Colon (tissue), 2 donors: ENCODE data around the gene PARD3B.

ENCODE experiments used
- FAIRE-seq: peaks from 2 replicates; lab custom pipeline; 2012; peaks lifted over from hg19 to GRCh38; lab: Jason Lieb, UNC
- donor health status: control.
- donor health status: control.

The PARD3B gene

GRCh38 chr2:204754898-204755297 lies 209.6 kb downstream of the PARD3B start:
- no peak for FAIRE-seq

GRCh38 chr2:204763974-204764703 lies 218.9 kb downstream of the PARD3B start:
- FAIRE-seq: no peak

GRCh38 chr2:204770735-204771134 lies 225.5 kb downstream of the PARD3B start:
- no peak for FAIRE-seq

- peak; percentile 45 for FAIRE-seq
Measured at GRCh38 chr2:204771721-204772120, 226.4 kb downstream of the PARD3B start.

- peak; percentile 10 for FAIRE-seq
Measured at GRCh38 chr2:204772546-204772945, 227.3 kb downstream of the PARD3B start.

- no peak for FAIRE-seq
Measured at GRCh38 chr2:204775766-204776165, 230.5 kb downstream of the PARD3B start.

- FAIRE-seq: no peak
Measured at GRCh38 chr2:204776781-204777559, 231.7 kb downstream of the PARD3B start.

GRCh38 chr2:204779771-204780170 lies 234.5 kb downstream of the PARD3B start:
- no peak for FAIRE-seq

GRCh38 chr2:204781941-204782340 lies 236.7 kb downstream of the PARD3B start:
- FAIRE-seq: no peak

- no peak for FAIRE-seq
Measured at GRCh38 chr2:204790076-204790475, 244.8 kb downstream of the PARD3B start.

GRCh38 chr2:204791230-204791629 lies 246.0 kb downstream of the PARD3B start:
- no peak for FAIRE-seq

- no peak for FAIRE-seq
Measured at GRCh38 chr2:204794624-204795023, 249.3 kb downstream of the PARD3B start.

- FAIRE-seq: no peak
Measured at GRCh38 chr2:204795156-204795555, 249.9 kb downstream of the PARD3B start.

GRCh38 chr2:204796581-204796980 lies 251.3 kb downstream of the PARD3B start:
- no peak for FAIRE-seq

- FAIRE-seq: no peak
Measured at GRCh38 chr2:204799791-204800190, 254.5 kb downstream of the PARD3B start.

GRCh38 chr2:204808494-204808893 lies 263.2 kb downstream of the PARD3B start:
- no peak for FAIRE-seq

- no peak for FAIRE-seq
Measured at GRCh38 chr2:204824751-204825453, 279.6 kb downstream of the PARD3B start.

- FAIRE-seq: no peak
Measured at GRCh38 chr2:204825681-204826080, 280.4 kb downstream of the PARD3B start.

GRCh38 chr2:204827701-204828590 lies 282.7 kb downstream of the PARD3B start:
- no peak for FAIRE-seq

GRCh38 chr2:204834716-204835384 lies 289.6 kb downstream of the PARD3B start:
- no peak for FAIRE-seq

- FAIRE-seq: no peak
Measured at GRCh38 chr2:204835786-204836185, 290.5 kb downstream of the PARD3B start.
